Urothelium cell line (cell line): ENCODE measurements around the gene AK1.

Source experiments
- DNase-seq: peaks from one replicate; pipeline ENCODE4 v3.0.0; 2011; ENCODE audit warnings: low spot score, mixed read lengths
- FAIRE-seq: peaks from 2 replicates; lab custom pipeline; 2011; peaks lifted over from hg19 to GRCh38; lab: Jason Lieb, UNC

Gene AK1

GRCh38 chr9:127869310-127870152 lies 7.9 kb downstream of the AK1 start:
- no peak for FAIRE-seq

DNA sequence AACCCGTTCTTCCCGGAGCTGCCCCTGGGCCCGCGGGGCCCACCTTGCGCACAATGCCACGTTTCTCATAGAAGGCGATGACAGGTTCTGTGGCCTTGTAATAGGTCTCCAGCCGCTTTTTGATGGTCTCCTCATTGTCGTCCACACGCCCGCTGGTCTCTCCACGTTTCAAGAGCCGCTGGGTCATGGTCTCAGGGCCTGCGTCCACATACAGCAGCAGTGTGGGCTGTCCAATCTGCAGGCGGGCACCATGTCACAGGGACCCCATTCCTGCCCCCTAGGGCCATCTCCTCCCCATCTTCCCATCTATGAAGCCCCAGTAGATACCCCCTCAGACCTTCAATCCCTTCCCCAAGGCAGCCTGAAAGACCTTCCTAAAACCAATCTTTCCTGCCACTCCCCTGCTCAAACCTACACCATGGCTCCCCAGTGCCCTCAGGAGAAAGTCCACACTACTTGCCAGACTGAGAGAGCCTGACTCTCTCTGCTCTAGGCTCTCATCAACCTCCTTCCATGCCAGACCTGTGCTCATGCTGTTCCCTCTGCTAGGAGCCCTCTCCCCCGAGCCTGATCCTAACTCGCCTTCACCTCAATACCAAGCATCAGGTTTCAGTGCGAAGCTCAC lies 9.1 kb downstream of the AK1 start:
- DNase-seq (no peak), FAIRE-seq (no peak)

More at GRCh38 chr9:127869310-127870152, 7.9 kb downstream of the AK1 start:
- DNase-seq: peak; percentile 92

- DNase-seq: no peak
- FAIRE-seq: no peak
Measured at GRCh38 chr9:127867356-127868277, 9.9 kb downstream of the AK1 start.

DNA sequence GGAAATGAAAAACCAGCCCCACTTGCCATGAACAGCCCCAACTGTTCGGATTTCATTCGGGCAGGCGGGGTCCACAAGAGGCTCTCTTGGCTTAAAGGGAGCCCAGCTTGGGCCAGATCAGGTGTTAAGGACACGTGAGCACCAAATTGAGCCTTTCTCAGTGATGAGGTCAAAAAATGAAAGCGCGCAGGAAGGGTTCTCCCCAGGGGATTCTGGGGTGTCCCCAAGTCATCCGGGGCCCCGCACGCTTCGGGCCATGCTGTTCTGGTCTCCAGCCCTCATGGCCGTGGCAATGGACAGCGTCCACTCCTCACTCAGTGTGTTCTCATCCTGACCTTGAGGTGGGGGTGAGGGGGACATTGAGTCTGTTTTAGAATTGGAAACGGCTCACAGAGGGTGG lies 10.9 kb downstream of the AK1 start:
- DNase-seq: no peak

DNA sequence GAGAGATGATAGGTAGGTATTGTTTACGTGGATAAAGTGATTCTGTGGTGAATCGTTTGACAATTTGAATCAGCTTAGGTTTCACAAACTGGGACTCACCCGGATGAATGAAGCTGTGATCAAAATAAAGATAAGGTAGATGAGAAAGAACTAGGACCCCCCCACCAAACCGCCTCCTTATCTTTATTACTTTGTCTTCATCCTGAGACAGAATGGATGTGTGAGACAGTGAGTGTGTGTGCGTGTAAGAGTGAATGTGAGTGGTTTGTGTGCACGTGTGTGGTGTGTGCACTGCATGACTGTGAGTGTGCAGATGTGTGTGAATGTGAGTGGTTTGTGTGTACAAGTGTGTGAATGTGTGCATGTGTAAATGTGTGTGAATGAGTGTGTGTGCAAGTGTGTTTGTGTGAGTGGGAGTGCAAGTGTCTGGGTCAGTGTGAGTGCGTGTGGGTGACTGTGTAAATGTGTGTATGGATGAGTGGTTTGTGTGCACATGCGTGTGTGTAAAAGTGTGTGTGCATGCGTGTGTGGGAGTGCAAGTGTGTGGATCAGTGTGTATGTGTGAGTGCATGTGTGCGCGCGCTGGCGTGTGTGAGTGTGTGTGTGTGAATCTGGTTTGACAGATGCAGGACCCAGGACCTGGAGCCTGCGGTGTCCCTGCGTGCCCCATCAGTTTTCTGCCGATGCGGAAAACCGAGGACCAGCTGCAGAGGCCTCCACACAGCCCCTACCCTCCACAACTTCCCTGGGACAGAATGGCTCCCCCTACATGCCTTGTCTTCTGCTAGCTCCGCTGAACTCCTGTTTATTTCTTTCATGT lies 11.6 kb downstream of the AK1 start:
- no peak for DNase-seq

More for the DNA sequence above, 10.9 kb downstream of the AK1 start:
- no peak for FAIRE-seq

GRCh38 chr9:127863191-127863621 lies 14.3 kb downstream of the AK1 start:
- FAIRE-seq (no peak), DNase-seq (no peak)

More for the DNA sequence above, 11.6 kb downstream of the AK1 start:
- FAIRE-seq: no peak

DNA sequence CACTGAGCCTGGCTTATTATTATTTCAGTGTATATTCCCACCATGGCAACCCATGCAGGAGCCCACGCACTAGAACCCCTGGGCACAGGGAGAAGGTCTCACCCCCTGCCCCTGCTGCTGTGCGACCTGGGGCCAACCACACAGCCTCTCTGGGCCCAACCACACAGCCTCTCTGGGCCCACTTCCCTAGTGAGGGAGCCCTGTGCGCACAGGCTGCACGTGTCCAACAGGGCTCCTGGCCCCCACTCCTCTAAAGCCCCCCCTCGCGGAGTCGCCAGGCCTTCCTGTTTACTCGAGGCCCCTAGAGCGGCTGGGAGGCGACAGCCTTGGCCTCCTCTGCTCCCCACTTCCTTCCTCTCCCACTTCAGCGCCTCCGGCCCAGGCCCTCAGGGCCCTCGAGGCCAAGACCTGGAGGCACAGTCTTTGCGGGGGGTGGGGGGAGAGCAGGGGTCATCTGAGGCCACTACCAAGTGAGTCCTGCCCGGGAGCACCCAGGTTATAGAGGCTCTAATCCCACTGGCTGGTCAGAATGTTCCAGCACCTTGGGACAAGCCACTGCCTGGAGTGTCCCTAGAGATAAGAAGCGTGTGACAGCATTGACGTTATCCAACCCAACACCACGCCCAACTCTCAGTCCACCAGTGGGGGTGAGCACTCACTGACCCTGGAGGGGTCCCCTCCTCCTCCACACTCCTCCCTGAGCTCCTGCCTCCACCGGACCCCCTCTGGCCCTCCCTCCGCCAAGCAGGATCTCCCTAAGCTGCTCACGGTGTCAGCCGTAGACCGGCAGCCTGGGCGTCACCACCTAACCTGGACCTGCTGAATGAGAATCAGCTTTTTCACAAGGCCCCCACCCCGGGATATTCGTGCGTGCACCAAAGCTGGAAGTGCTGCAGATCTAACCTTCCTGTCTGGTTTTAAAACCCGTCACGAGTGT lies 15.1 kb downstream of the AK1 start:
- FAIRE-seq (no peak), DNase-seq (no peak)

DNA sequence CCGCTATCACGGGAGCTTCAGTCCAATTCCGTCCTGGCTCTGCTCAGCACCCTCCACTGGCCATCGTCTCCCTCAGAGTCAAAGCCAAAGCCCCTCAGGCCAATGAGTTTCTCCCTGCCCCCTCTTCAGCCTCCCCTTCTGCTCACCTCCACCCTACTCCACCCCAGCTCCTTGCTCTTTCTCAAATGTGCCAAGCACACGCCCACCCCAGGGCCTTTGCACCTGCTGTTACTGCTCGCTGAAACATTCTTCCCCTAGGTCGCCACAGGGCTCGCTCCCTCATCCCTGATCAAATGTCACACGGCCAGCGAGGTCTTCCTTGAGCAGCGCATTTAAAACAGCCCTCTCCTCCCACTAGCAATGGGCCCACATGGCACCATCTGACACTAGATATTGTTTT lies 16.7 kb downstream of the AK1 start:
- DNase-seq: no peak
- FAIRE-seq: no peak

DNA sequence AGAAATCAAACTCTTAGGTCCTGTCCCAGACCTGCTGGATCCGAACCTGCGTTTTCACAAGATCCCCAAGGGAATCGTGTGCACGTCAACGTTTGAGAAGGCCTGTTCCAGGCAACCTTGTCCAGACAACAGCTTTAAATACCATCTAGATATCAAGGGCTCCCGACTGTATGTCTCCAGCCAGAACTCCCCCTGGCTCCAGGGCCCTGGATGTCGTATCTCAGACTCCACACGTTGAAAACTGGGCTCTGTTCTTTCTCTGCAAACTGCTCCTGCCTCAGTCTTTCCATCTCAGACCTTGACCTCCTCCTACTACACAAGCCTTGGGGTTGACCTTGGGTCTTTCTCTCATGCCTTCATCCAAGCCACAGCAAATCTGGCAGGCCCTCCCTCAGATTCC lies 17.2 kb downstream of the AK1 start:
- DNase-seq (no peak), FAIRE-seq (no peak)

DNA sequence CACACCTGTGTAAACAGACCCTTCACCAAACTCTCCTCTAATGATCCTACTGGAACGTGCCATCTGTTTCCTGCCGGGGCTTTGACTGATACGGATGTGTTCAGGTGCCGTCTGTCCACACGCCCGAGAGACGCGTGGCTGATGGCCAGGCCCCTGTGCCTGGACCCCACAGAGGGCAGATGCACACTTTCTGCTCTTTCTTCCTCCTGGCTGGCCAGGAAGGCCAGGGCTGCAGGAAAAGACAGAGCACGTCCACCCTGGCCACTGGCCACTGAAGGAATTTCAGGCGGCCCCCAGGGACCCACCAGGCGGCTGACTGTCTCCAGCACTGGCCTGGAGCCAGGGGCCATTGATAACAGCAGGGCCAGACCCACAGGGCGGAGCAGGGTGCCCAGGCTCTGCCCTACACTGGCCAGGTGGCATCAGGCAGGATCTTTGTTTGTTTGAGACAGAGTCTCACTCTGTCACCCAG lies 19.4 kb downstream of the AK1 start:
- FAIRE-seq (no peak), DNase-seq (no peak)

DNA sequence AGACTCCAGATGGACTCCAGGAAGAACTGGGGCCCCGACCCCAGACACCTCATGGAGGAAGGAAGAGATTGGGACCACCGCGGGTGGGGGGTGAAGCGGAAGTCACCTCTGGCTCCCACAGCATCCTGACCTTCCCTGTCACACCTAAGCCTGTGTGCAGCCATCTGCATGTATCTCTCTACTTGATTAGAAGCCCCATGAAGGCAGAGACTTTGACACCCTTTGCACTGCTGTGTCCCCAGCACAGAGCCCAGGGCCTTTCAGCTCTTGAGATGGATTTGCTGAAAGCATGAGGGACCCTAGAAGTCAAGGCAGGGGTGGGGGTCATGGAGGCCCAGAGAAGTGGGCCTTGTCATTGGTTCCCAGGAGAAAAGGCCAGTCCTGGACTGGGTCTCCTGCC lies 20.2 kb downstream of the AK1 start:
- DNase-seq (no peak), FAIRE-seq (no peak)

- DNase-seq (no peak), FAIRE-seq (no peak)
Measured at GRCh38 chr9:127856729-127857116, 20.8 kb downstream of the AK1 start.

GRCh38 chr9:127856094-127856728 lies 21.3 kb downstream of the AK1 start:
- DNase-seq (no peak), FAIRE-seq (no peak)

- DNase-seq: no peak
- FAIRE-seq: no peak
Measured at GRCh38 chr9:127855522-127855921, 22.0 kb downstream of the AK1 start.

DNA sequence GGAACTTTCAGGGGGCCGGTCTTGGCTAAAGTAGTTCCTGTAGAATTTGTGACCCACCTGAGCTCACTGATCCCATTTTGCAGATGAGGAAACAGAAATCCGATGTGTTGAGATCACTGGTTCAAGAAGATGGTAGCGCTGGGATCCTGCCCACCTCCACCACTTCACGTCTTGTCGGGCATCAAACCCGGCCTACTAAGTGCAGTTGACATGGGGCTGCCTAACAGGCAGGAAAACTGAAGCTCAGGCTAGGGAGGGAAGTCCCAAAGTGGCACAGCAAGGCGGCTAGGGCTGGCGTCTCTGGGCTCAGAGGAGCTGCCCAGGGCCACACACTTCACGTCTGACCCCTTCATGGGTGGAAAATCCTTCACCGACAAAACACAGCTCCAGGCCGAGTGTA lies 22.5 kb downstream of the AK1 start:
- FAIRE-seq (no peak), DNase-seq (no peak)

- DNase-seq (peak; percentile 41), FAIRE-seq (no peak)
Measured at GRCh38 chr9:127854184-127854806, 23.2 kb downstream of the AK1 start, which contains the start of gene ENG. Gene ENG (minus strand): TSS chr9:127854658. CDS start chr9:127854355, 303 bp downstream.

- DNase-seq (no peak), FAIRE-seq (no peak)
Measured at GRCh38 chr9:127853312-127854183, 23.9 kb downstream of the AK1 start.
